ENCODE data around the gene BOC. TPM values are rescaled to one million over a fixed set of nuclear protein-coding genes. Genes with fewer than 3 reads are reported as not detected.
A peak's percentile ranks its signal among the peaks of the same experiment; 100 is the strongest.

The BOC gene
- total RNA-seq, 1 experiment from 2014 or later: 7.3 TPM

GRCh38 chr3:113227146-113227545, 15.8 kb downstream of the BOC start:
- no peaks in the 10 kb centered on the region for H3K79me2 ChIP-seq (ENCODE audit: low read length)
- no peak overlapping the region for H3K9ac ChIP-seq (ENCODE audit: low read length)
- no peak overlapping the region for H3K4me2 ChIP-seq (ENCODE audit: low read length)
- H3K9me2 ChIP-seq (replicated peaks; ENCODE audit: low read length): no peaks in the 10 kb centered on the region
- no peak for DNase-seq
- ChIA-PET CTCF (no interaction called here), POLR2A (ENCODE audit: unreplicated experiment) (no interaction called here)
- intact Hi-C loops (cut with micrococcal nuclease): no loop called here
- no peak overlapping the region for H3K27ac ChIP-seq (ENCODE audit: low read length)
- no peaks in the 10 kb centered on the region for H3K9me3 ChIP-seq (ENCODE audit: low read length)
- TF ChIP-seq EZH2 (IDR thresholded peaks at IDR 0.05; ENCODE audit: low read length, unreplicated experiment): no peak
- TF ChIP-seq, protein P1, sequence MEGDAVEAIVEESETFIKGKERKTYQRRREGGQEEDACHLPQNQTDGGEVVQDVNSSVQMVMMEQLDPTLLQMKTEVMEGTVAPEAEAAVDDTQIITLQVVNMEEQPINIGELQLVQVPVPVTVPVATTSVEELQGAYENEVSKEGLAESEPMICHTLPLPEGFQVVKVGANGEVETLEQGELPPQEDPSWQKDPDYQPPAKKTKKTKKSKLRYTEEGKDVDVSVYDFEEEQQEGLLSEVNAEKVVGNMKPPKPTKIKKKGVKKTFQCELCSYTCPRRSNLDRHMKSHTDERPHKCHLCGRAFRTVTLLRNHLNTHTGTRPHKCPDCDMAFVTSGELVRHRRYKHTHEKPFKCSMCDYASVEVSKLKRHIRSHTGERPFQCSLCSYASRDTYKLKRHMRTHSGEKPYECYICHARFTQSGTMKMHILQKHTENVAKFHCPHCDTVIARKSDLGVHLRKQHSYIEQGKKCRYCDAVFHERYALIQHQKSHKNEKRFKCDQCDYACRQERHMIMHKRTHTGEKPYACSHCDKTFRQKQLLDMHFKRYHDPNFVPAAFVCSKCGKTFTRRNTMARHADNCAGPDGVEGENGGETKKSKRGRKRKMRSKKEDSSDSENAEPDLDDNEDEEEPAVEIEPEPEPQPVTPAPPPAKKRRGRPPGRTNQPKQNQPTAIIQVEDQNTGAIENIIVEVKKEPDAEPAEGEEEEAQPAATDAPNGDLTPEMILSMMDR (conservative IDR thresholded peaks at IDR 0.05; ENCODE audit: low read depth, low read length): no peak
- TF ChIP-seq EZH2phosphoT487 (IDR thresholded peaks at IDR 0.05; ENCODE audit: borderline replicate concordance, low read length): no peak
- H2AFZ ChIP-seq (ENCODE audit: low read length): no peak overlapping the region
- no peaks in the 10 kb centered on the region for H3K27me3 ChIP-seq (ENCODE audit: low read length)
- peaks cover 15% of the 10 kb centered on the region for H3K4me1 ChIP-seq (ENCODE audit: insufficient read depth, low read length)
- no peak for ATAC-seq
- no peaks in the 10 kb centered on the region for H4K20me1 ChIP-seq (ENCODE audit: low read length)
- H3K4me3 ChIP-seq (ENCODE audit: low read length): no peak overlapping the region
- no peaks in the 10 kb centered on the region for H3K36me3 ChIP-seq (ENCODE audit: low read depth, low read length)
- BruUV-seq (replicated peaks): no TSS peak
- H3F3A ChIP-seq (ENCODE audit: low read length, unreplicated experiment): peaks cover 3% of the 10 kb centered on the region

GRCh38 chr3:113228498-113229286, 17.3 kb downstream of the BOC start:
- TF ChIP-seq EZH2 (IDR thresholded peaks at IDR 0.05; ENCODE audit: low read length, unreplicated experiment) (no peak), EZH2phosphoT487 (IDR thresholded peaks at IDR 0.05; ENCODE audit: borderline replicate concordance, low read length) (no peak)
- TF ChIP-seq, protein P1 (conservative IDR thresholded peaks at IDR 0.05; ENCODE audit: low read depth, low read length): no peak
- H3K4me1 ChIP-seq (ENCODE audit: insufficient read depth, low read length): peaks cover 26% of the 10 kb centered on the region
- no peak overlapping the region for H3K27ac ChIP-seq (ENCODE audit: low read length)
- no peak overlapping the region for H3K4me3 ChIP-seq (ENCODE audit: low read length)
- no peaks in the 10 kb centered on the region for H4K20me1 ChIP-seq (ENCODE audit: low read length)
- intact Hi-C loops (cut with micrococcal nuclease): no loop called here
- CTCF ChIA-PET: no interaction called here
- H3F3A ChIP-seq (ENCODE audit: low read length, unreplicated experiment): peaks cover 3% of the 10 kb centered on the region
- BruUV-seq (replicated peaks): no TSS peak
- no peak overlapping the region for H3K9ac ChIP-seq (ENCODE audit: low read length)
- DNase-seq: no peak
- no peaks in the 10 kb centered on the region for H3K36me3 ChIP-seq (ENCODE audit: low read depth, low read length)
- no peak for ATAC-seq
- no peaks in the 10 kb centered on the region for H3K9me3 ChIP-seq (ENCODE audit: low read length)
- no peaks in the 10 kb centered on the region for H3K79me2 ChIP-seq (ENCODE audit: low read length)
- H3K9me2 ChIP-seq (replicated peaks; ENCODE audit: low read length): no peaks in the 10 kb centered on the region
- POLR2A ChIA-PET (ENCODE audit: unreplicated experiment): no interaction called here
- H3K27me3 ChIP-seq (ENCODE audit: low read length): no peaks in the 10 kb centered on the region
- no peak overlapping the region for H3K4me2 ChIP-seq (ENCODE audit: low read length)
- no peak overlapping the region for H2AFZ ChIP-seq (ENCODE audit: low read length)

DNA sequence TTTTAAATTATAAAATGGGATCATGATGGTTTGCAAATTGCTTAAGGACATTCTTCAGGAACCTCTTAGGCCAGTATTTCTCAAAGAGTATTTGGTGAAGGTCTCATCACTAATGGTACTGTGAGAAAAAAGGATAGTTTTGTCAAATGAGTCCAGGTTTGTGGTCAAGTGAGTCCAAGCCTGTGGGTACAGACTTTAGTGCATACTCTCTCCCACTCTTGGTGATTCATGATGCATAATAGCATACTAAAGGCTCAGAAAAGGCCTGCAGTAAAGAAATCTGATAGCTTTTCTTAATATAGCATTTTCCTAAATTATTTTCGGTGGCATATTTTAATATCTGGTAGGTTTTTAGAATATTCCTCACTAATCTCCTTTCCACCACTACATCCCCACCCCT, 20.0 kb downstream of the BOC start:
- ChIA-PET POLR2A (ENCODE audit: unreplicated experiment) (no interaction called here), CTCF (no interaction called here)
- Histone ChIP-seq H4K20me1 (ENCODE audit: low read length) (no peaks in the 10 kb centered on the region), H3K4me1 (ENCODE audit: insufficient read depth, low read length) (peaks cover 26% of the 10 kb centered on the region), H3K9me2 (replicated peaks; ENCODE audit: low read length) (no peaks in the 10 kb centered on the region), H3K27me3 (ENCODE audit: low read length) (no peaks in the 10 kb centered on the region), H3K4me2 (ENCODE audit: low read length) (peak overlapping the region; percentile 56), H3K27ac (ENCODE audit: low read length) (peak overlapping the region; percentile 93), H3F3A (ENCODE audit: low read length, unreplicated experiment) (peaks cover 3% of the 10 kb centered on the region), H3K9me3 (ENCODE audit: low read length) (no peaks in the 10 kb centered on the region), H3K9ac (ENCODE audit: low read length) (peak overlapping the region; percentile 49), H3K79me2 (ENCODE audit: low read length) (no peaks in the 10 kb centered on the region), H3K36me3 (ENCODE audit: low read depth, low read length) (no peaks in the 10 kb centered on the region), H3K4me3 (ENCODE audit: low read length) (no peak overlapping the region), H2AFZ (ENCODE audit: low read length) (no peak overlapping the region)
- intact Hi-C loops (cut with micrococcal nuclease): loop anchor here (1.0 to 5.0 kb wide), 3 partner anchors 56 to 466 kb away; partner anchors contain the start of gene USF3
- peak; percentile 78 for DNase-seq
- TF ChIP-seq EZH2phosphoT487 (IDR thresholded peaks at IDR 0.05; ENCODE audit: borderline replicate concordance, low read length) (no peak), EZH2 (IDR thresholded peaks at IDR 0.05; ENCODE audit: low read length, unreplicated experiment) (no peak)
- TF ChIP-seq, protein P1 (conservative IDR thresholded peaks at IDR 0.05; ENCODE audit: low read depth, low read length): no peak
- ATAC-seq: peak; percentile 55
- BruUV-seq (replicated peaks): no TSS peak
